ENCODE data around the gene LRSAM1. TPM values are rescaled to one million over a fixed set of nuclear protein-coding genes. Genes with fewer than 3 reads are reported as not detected.

The LRSAM1 gene
- polyA plus RNA-seq, 1 experiment, result 5.2 TPM

GRCh38 chr9:127517620-127518019, 66.3 kb downstream of the LRSAM1 start:
- no peak for DNase-seq (ENCODE audit: low read depth)
- Histone ChIP-seq H3K27me3 (ENCODE audit: control insufficient read depth, insufficient read depth, low read length) (no peaks in the 10 kb centered on the region), H3K36me3 (ENCODE audit: control insufficient read depth, insufficient read depth, low read length) (peaks cover 38% of the 10 kb centered on the region), H3K4me3 (ENCODE audit: low read depth, low read length) (no peak overlapping the region)
- CTCF ChIA-PET, result interaction anchor here (2.0 to 4.9 kb wide), 3 partner anchors 8 to 68 kb away, joined by 5 to 20 read pairs (median 10); no protein-coding TSS in a partner anchor
- POLR2A ChIA-PET, result no interaction called here
- TF ChIP-seq, protein P1, sequence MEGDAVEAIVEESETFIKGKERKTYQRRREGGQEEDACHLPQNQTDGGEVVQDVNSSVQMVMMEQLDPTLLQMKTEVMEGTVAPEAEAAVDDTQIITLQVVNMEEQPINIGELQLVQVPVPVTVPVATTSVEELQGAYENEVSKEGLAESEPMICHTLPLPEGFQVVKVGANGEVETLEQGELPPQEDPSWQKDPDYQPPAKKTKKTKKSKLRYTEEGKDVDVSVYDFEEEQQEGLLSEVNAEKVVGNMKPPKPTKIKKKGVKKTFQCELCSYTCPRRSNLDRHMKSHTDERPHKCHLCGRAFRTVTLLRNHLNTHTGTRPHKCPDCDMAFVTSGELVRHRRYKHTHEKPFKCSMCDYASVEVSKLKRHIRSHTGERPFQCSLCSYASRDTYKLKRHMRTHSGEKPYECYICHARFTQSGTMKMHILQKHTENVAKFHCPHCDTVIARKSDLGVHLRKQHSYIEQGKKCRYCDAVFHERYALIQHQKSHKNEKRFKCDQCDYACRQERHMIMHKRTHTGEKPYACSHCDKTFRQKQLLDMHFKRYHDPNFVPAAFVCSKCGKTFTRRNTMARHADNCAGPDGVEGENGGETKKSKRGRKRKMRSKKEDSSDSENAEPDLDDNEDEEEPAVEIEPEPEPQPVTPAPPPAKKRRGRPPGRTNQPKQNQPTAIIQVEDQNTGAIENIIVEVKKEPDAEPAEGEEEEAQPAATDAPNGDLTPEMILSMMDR (IDR thresholded peaks at IDR 0.05; ENCODE audit: insufficient read depth, low read depth, low read length), result no peak

DNA sequence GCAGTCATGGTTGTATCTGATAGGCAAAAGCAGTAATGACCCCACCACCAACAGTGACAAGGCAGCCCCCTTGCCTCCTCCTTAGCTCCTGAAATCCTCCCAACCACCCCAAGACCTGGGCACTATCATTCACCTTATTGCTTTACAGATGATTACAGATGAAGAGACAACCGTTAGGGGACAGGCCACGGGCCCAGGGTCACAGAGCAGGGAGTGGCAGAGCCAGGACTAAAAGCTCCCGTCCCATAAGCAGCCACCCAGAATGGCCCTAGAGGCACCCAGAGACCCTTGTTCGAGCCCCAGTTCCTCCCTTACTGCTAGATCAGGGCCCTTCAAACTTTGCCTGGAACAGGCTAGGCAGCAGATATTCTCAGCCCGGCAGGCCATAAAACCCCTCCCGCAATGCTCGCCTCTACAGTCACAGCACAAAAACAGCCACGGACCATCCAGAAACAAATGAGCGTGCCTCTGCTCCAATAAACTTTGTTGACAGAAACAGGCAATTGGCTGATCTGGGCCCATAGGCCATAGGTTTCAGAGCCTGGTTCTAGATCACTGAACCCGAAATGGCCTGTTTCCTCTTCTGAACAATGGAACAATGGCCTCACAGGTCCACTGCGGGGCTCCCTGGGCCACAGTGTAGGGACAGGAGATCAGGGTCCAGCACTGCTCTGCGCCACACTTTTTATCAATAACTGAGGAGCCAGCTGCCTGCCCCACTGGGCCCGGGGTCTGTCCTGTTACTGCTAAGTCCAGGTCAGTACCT, 67.0 kb downstream of the LRSAM1 start:
- Histone ChIP-seq H3K36me3 (ENCODE audit: control insufficient read depth, insufficient read depth, low read length) (peaks cover 41% of the 10 kb centered on the region), H3K27me3 (ENCODE audit: control insufficient read depth, insufficient read depth, low read length) (no peaks in the 10 kb centered on the region), H3K4me3 (ENCODE audit: low read depth, low read length) (no peak overlapping the region)
- POLR2A ChIA-PET, result no interaction called here
- TF ChIP-seq, protein P1 (IDR thresholded peaks at IDR 0.05; ENCODE audit: insufficient read depth, low read depth, low read length), result no peak
- CTCF ChIA-PET, result interaction anchor here (1.4 to 4.9 kb wide), 6 partner anchors 14 to 216 kb away, joined by 4 to 30 read pairs (median 8); no protein-coding TSS in a partner anchor
- DNase-seq (ENCODE audit: low read depth), result no peak

GRCh38 chr9:127519301-127520166, 68.2 kb downstream of the LRSAM1 start:
- H3K27me3 ChIP-seq (ENCODE audit: control insufficient read depth, insufficient read depth, low read length), result no peaks in the 10 kb centered on the region
- no peak overlapping the region for H3K4me3 ChIP-seq (ENCODE audit: low read depth, low read length)
- ChIA-PET POLR2A (no interaction called here), CTCF (interaction anchor here (0.9 to 4.1 kb wide), 6 partner anchors 9 to 215 kb away, joined by 3 to 30 read pairs (median 5); no protein-coding TSS in a partner anchor)
- peak; percentile 83 for DNase-seq (ENCODE audit: low read depth)
- peaks cover 49% of the 10 kb centered on the region for H3K36me3 ChIP-seq (ENCODE audit: control insufficient read depth, insufficient read depth, low read length)
- TF ChIP-seq, protein P1 (IDR thresholded peaks at IDR 0.05; ENCODE audit: insufficient read depth, low read depth, low read length), result no peak

DNA sequence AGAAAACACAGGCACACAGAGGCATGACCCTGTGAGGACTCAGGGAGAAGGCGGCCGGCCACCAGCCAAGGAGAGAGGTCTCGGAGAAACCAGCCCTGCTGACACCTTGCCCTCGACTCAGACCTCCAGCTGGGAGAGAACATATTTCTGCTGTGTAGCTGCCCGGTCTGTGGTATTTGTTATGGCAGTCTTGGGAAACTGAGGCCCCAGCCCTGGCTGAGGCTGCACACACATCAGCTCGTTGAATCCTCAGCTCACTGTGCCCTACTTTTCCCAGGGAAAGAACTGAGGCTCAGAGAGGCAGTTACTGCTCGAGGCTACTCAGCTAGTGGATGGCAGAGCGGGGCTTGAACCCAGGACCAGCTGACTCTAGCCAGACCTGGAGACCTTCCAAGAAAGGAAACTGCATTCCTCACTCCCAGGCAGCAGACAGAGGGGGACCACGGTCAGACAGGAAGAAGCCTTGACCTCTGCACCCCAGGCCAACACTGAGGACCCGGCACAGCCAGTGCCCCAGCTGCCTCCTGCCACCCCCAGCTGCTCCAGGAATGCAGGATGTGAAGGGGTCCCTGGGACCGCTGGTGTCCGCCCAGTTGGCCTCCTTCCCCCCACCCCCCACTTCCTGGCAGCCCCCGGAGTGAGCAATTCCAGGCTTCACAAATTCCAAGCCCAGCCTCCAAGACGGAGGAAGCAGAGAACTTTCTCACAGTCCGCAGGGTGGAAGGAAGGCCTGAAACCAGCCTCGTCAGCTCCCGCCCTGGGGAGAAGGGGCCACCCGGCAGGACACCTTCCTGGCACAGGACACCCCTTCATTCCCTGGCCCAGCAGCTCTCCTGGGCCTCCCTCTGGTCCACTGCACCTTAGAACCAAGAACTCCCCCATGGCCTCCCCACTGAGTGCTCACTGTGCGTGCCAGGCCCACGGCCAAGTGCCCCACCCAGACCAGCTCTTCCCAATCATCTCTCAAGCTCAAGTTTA, 69.9 kb downstream of the LRSAM1 start:
- TF ChIP-seq, protein P1 (IDR thresholded peaks at IDR 0.05; ENCODE audit: insufficient read depth, low read depth, low read length), result no peak
- no peaks in the 10 kb centered on the region for H3K27me3 ChIP-seq (ENCODE audit: control insufficient read depth, insufficient read depth, low read length)
- DNase-seq (ENCODE audit: low read depth), result no peak
- no peak overlapping the region for H3K4me3 ChIP-seq (ENCODE audit: low read depth, low read length)
- ChIA-PET CTCF (interaction anchor here (0.5 to 4.1 kb wide), 8 partner anchors 15 to 579 kb away, joined by 3 to 30 read pairs (median 6); partner anchors contain the start of gene TOR2A), POLR2A (interaction anchor here (0.6 to 0.8 kb wide), 3 partner anchors 52 to 63 kb away, joined by 3 to 8 read pairs (median 3); no protein-coding TSS in a partner anchor)
- H3K36me3 ChIP-seq (ENCODE audit: control insufficient read depth, insufficient read depth, low read length), result peaks cover 55% of the 10 kb centered on the region
